Limb (tissue), 2 donors: ENCODE results near the gene HES6.
"Not testable (repeated sequence)": the region's sequence is repeated elsewhere in the genome, so short reads cannot be mapped to it uniquely, and the experiment has no call there.

Experiments used
- DNase-seq, 2 donors: peaks; one replicate each; pipeline ENCODE4 v3.0.0-alpha.2; 2016; ENCODE audit errors: extremely low spot score in 2 of 2

Gene HES6

GRCh38 chr2:238273433-238273832, 33.6 kb upstream of the HES6 start:
- not testable (repeated sequence) for DNase-seq

GRCh38 chr2:238272156-238272555, 32.3 kb upstream of the HES6 start:
- no peak for DNase-seq

GRCh38 chr2:238271686-238272085, 31.8 kb upstream of the HES6 start:
- not testable (repeated sequence) for DNase-seq

GRCh38 chr2:238271061-238271554, 31.3 kb upstream of the HES6 start:
- DNase-seq: no peak

- DNase-seq: no peak
Observed at GRCh38 chr2:238270606-238271005, 30.8 kb upstream of the HES6 start.

- DNase-seq: no peak
Observed at GRCh38 chr2:238269741-238270140, 29.9 kb upstream of the HES6 start.

- DNase-seq: no peak
Observed at GRCh38 chr2:238267884-238268680, 28.2 kb upstream of the HES6 start.

GRCh38 chr2:238267341-238267710, 27.5 kb upstream of the HES6 start:
- DNase-seq: no peak

GRCh38 chr2:238265605-238266004, 25.8 kb upstream of the HES6 start:
- DNase-seq: no peak

GRCh38 chr2:238264072-238264460, 24.2 kb upstream of the HES6 start:
- DNase-seq: no peak

GRCh38 chr2:238263204-238264071, 23.6 kb upstream of the HES6 start:
- DNase-seq: peak; percentile 89 to 91

- no peak for DNase-seq
Observed at GRCh38 chr2:238262496-238263122, 22.8 kb upstream of the HES6 start.

- no peak for DNase-seq
Observed at GRCh38 chr2:238261718-238262375, 22.0 kb upstream of the HES6 start.

GRCh38 chr2:238260883-238261282, 21.0 kb upstream of the HES6 start:
- DNase-seq: no peak

GRCh38 chr2:238259061-238260020, 19.5 kb upstream of the HES6 start:
- DNase-seq: no peak

- DNase-seq: no peak
Observed at GRCh38 chr2:238257786-238258700, 18.2 kb upstream of the HES6 start.

- peak; percentile 47 to 74 for DNase-seq
Observed at GRCh38 chr2:238256594-238257104, 16.8 kb upstream of the HES6 start.

GRCh38 chr2:238256111-238256510, 16.3 kb upstream of the HES6 start:
- no peak for DNase-seq

GRCh38 chr2:238255636-238256035, 15.8 kb upstream of the HES6 start:
- no peak for DNase-seq
